Hepatocyte (in vitro differentiated cells): Measurements from ENCODE around the gene KIF6. TPM values are rescaled to one million over a fixed set of nuclear protein-coding genes. Genes with fewer than 3 reads are reported as not detected.

Experiments
- DNase-seq: peaks from one replicate; pipeline ENCODE4 v3.0.0-alpha.2; 2016; ENCODE audit warnings: low spot score
- H2AFZ ChIP-seq: fragments of 200-600 bp; sonication (generic); 2 replicates; pipeline ENCODE4 v1.6.0; 2016; ENCODE audit warnings: antibody characterized with exemption, mild to moderate bottlenecking
- H3K27ac ChIP-seq: fragments of 200-600 bp; sonication (generic); 2 replicates; pipeline ENCODE4 v1.5.1; 2016; ENCODE audit warnings: mild to moderate bottlenecking
- H3K27me3 ChIP-seq: fragments of 200-600 bp; sonication (generic); 2 replicates; pipeline ENCODE4 v1.6.1; 2016
- H3K36me3 ChIP-seq: fragments of 200-600 bp; sonication (generic); replicated peaks from 2 replicates; pipeline ENCODE4 v1.5.1; 2016; ENCODE audit warnings: low read depth; ENCODE audit not compliant: insufficient read depth
- H3K4me1 ChIP-seq: fragments of 200-600 bp; sonication (generic); 2 replicates; pipeline ENCODE4 v1.5.1; 2016; ENCODE audit warnings: mild to moderate bottlenecking, moderate library complexity; ENCODE audit not compliant: insufficient read depth
- H3K4me2 ChIP-seq: fragments of 200-600 bp; sonication (generic); 2 replicates; pipeline ENCODE4 v1.6.0; 2016
- H3K4me3 ChIP-seq: fragments of 200-600 bp; sonication (generic); 2 replicates; pipeline ENCODE4 v1.5.1; 2016; ENCODE audit warnings: mild to moderate bottlenecking
- H3K79me2 ChIP-seq: fragments of 200-600 bp; sonication (generic); 2 replicates; pipeline ENCODE4 v1.6.0; 2017; ENCODE audit warnings: mild to moderate bottlenecking
- H3K9me2 ChIP-seq: fragments of 200-600 bp; sonication (generic); replicated peaks from 2 replicates; pipeline ENCODE4 v1.6.0; 2017; ENCODE audit warnings: mild to moderate bottlenecking; ENCODE audit not compliant: insufficient read depth
- H3K9me3 ChIP-seq: fragments of 200-600 bp; sonication (generic); 2 replicates; pipeline ENCODE4 v1.5.1; 2016; ENCODE audit warnings: low read depth, mild to moderate bottlenecking
- H4K20me1 ChIP-seq: fragments of 200-600 bp; sonication (generic); 2 replicates; pipeline ENCODE4 v1.6.0; 2016; ENCODE audit warnings: mild to moderate bottlenecking; ENCODE audit not compliant: insufficient read depth, poor library complexity, severe bottlenecking
- EZH2 ChIP-seq: fragments of 200-600 bp; sonication (generic); IDR thresholded peaks from 2 replicates; pipeline ENCODE4 v1.6.1; 2016; ENCODE audit warnings: antibody characterized with exemption, mild to moderate bottlenecking, borderline replicate concordance
- EZH2phosphoT487 ChIP-seq: fragments of 200-600 bp; sonication (generic); IDR thresholded peaks from one replicate; pipeline ENCODE4 v1.6.1; 2018; ENCODE audit warnings: antibody characterized with exemption, mild to moderate bottlenecking, low read depth, moderate library complexity; ENCODE audit not compliant: unreplicated experiment, severe bottlenecking
- WGBS: methylation state at CpG from one replicate; pipeline ENCODE4 v1.1.6; 2016; ENCODE audit warnings: low lambda C conversion rate; ENCODE audit errors: missing lambda C conversion rate; 5-methylcytosine and 5-hydroxymethylcytosine counted together
- polyA plus RNA-seq: library from polyadenylated mRNA; unstranded; fragments of >200 nt; fragmentation: Nextera tagmentation; extraction: Ambion mirVana; gene quantifications from 2 replicates; pipeline ENCODE4 v1.2.1, GENCODE V29; 2016
- total RNA-seq: library from RNA; depleted of rRNA; stranded (reverse); fragments of >200 nt; gene quantifications from 2 replicates; pipeline ENCODE4 v1.2.3, GENCODE V29; 2014
- TF ChIP-seq, protein P1 (sequence below): fragments of 200-600 bp; sonication (generic); IDR thresholded peaks from 2 replicates; pipeline ENCODE4 v1.5.1; 2016; ENCODE audit warnings: antibody characterized with exemption, mild to moderate bottlenecking; ENCODE audit not compliant: poor library complexity

Gene KIF6
- total and polyA plus RNA-seq, 2 experiments from 2014 or later, result 0.87 to 2.3 TPM

DNA sequence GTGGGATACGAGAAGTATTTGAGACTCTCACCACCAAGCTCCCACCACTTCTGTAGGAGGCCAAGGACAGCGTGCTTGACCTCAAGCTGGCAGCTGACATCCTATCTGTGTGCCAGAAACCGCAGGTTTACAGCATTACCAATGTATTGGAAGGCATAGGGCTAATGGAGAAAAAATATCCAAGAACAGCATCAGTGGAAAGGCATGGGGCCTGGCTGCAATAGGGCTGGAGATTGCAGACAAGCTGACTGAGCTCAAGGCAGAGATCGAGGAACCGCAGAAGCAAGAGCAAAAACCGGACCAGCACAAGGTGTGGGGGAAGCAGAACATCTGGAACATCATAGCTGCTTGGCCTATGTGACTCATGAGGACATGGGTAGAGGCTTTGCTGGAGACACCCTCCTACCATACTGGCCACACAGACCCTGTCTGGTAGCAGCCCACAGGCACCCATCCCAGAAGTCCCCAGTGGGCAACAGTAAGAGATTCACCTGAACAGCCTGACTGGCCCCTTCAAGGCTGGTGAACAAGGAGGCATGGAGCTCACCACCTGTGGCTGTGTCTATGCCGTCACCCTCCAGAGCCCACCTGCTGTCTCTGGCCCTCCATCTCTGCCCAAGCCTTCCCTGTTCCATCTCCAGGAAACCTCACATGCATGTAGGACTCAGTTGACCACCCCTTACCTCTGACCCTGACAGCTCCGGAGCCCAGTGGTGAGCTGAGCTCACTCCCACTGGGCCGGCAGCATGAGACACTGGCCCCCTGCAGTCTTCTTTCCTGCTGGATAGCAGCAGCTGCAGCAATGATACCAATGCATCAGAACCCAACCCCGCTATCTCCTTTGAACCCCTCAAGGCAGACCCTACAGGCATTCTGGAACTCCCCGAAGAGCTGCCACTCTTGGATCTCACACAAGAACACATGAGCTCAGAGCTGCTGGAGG is 171.1 kb downstream of the KIF6 start:
- no peak for DNase-seq
- no peak overlapping the region for H3K4me2 ChIP-seq

DNA sequence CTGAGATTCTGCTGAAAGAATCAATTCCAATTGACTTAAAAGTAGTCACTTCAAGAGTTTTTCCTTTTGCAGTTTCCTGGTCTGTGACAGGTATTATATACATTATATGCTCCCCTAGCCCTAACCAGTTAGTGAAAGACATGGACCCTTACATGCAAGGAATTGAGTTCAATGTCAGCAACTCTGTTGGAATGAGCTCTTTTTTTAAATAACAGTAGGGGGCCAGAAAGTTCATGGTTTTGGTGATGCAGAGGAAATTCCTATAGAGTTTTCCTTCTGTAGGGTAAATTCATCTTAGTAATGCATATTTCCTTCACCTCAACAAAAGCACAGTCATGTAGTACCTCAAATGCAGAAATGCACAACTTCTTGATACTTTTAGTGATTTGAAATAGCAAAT is 172.2 kb downstream of the KIF6 start:
- Histone ChIP-seq H3K4me2 (no peak overlapping the region), H3K36me3 (no peaks in the 10 kb centered on the region), H3K9me3 (no peaks in the 10 kb centered on the region), H3K4me3 (no peak overlapping the region), H3K27ac (no peak overlapping the region), H2AFZ (no peak overlapping the region), H3K79me2 (no peaks in the 10 kb centered on the region), H3K27me3 (no peaks in the 10 kb centered on the region), H3K4me1 (no peaks in the 10 kb centered on the region), H3K9me2 (no peaks in the 10 kb centered on the region), H4K20me1 (no peaks in the 10 kb centered on the region)
- no peak for TF ChIP-seq EZH2phosphoT487
- TF ChIP-seq EZH2, result no peak
- TF ChIP-seq, protein P1, sequence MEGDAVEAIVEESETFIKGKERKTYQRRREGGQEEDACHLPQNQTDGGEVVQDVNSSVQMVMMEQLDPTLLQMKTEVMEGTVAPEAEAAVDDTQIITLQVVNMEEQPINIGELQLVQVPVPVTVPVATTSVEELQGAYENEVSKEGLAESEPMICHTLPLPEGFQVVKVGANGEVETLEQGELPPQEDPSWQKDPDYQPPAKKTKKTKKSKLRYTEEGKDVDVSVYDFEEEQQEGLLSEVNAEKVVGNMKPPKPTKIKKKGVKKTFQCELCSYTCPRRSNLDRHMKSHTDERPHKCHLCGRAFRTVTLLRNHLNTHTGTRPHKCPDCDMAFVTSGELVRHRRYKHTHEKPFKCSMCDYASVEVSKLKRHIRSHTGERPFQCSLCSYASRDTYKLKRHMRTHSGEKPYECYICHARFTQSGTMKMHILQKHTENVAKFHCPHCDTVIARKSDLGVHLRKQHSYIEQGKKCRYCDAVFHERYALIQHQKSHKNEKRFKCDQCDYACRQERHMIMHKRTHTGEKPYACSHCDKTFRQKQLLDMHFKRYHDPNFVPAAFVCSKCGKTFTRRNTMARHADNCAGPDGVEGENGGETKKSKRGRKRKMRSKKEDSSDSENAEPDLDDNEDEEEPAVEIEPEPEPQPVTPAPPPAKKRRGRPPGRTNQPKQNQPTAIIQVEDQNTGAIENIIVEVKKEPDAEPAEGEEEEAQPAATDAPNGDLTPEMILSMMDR, result no peak
- DNase-seq, result no peak

More for the DNA sequence above, 171.1 kb downstream of the KIF6 start:
- H2AFZ ChIP-seq, result no peak overlapping the region
- WGBS, result 93% methylated on average over 11 of the region's 11 CpGs
- no peaks in the 10 kb centered on the region for H3K27me3 ChIP-seq
- no peak overlapping the region for H3K4me3 ChIP-seq
- no peaks in the 10 kb centered on the region for H3K9me2 ChIP-seq
- no peaks in the 10 kb centered on the region for H3K36me3 ChIP-seq
- no peak overlapping the region for H3K27ac ChIP-seq
- H3K4me1 ChIP-seq, result no peaks in the 10 kb centered on the region
- no peaks in the 10 kb centered on the region for H3K79me2 ChIP-seq
- H3K9me3 ChIP-seq, result no peaks in the 10 kb centered on the region
- no peaks in the 10 kb centered on the region for H4K20me1 ChIP-seq
- TF ChIP-seq EZH2phosphoT487, result no peak
- TF ChIP-seq, protein P1, result no peak
- TF ChIP-seq EZH2, result no peak

DNA sequence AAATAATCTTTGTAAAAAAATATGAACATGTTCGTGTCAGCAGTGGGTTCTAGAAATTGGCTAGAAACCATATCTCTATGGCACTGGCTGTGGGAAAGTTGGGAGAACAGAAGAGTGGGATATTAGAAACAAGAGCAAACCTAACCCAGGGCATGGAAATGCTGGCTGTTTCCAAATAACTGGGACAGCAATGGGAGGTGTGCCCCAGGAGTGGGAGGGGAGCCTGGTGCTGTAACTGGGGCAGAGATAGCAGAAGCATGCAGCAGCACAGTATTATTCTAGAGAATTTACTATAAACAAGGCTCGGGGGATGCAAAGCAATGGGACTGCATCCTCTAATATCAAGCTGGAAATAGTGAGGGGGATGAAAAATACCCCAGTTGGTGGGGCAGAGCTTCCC is 175.0 kb downstream of the KIF6 start:
- Histone ChIP-seq H3K36me3 (no peaks in the 10 kb centered on the region), H3K9me3 (no peaks in the 10 kb centered on the region), H3K79me2 (no peaks in the 10 kb centered on the region), H3K27ac (no peak overlapping the region), H3K4me3 (no peak overlapping the region), H3K4me1 (no peaks in the 10 kb centered on the region), H3K4me2 (no peak overlapping the region), H3K9me2 (no peaks in the 10 kb centered on the region), H3K27me3 (no peaks in the 10 kb centered on the region), H4K20me1 (no peaks in the 10 kb centered on the region), H2AFZ (no peak overlapping the region)
- DNase-seq, result no peak
- TF ChIP-seq EZH2, result no peak
- TF ChIP-seq EZH2phosphoT487, result no peak
- TF ChIP-seq, protein P1, result no peak
- 88% methylated on average over 2 of the region's 2 CpGs for WGBS
